ENCODE data around the gene RIPK4. TPM values are rescaled to one million over a fixed set of nuclear protein-coding genes. Genes with fewer than 3 reads are reported as not detected.

The RIPK4 gene
- total and polyA plus RNA-seq, 2 of the 13 experiments (the other 11 are each of a cell fraction or from before 2014, with no cell fraction given): 3.1 to 4.9 TPM

DNA sequence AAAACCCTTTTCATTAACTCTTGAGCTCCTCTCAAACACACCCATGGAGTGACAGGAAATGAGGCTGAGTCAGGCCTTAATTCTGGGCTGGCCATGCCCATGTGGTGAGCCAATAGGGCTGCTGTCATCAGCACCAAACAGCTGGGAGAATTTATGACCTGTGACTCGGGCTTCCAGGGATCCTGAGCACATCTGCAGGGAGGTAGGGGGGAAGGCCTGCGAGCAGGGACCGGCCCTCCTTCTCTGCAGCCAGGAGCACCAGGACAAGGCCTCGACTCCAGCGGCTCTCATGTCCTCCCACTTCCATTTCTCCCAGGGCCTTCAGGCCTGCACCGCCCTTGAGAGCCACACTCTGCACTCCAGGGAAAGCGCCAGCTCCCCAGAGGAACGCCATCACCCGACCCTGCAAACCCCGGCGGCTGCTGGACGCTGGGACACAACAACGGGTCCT lies 14.6 kb downstream of the RIPK4 start:
- TF ChIP-seq ZNF263 (CRISPR knock-in tag; IDR thresholded peaks at IDR 0.05): 0 out of 2 replicates have a peak, but pooled peaks have one; percentile 22
- TF ChIP-seq ZBTB38 (CRISPR knock-in tag; IDR thresholded peaks at IDR 0.05): peak; percentile 29; the same call in 1 of the 2 replicates
- TF ChIP-seq, protein P1, sequence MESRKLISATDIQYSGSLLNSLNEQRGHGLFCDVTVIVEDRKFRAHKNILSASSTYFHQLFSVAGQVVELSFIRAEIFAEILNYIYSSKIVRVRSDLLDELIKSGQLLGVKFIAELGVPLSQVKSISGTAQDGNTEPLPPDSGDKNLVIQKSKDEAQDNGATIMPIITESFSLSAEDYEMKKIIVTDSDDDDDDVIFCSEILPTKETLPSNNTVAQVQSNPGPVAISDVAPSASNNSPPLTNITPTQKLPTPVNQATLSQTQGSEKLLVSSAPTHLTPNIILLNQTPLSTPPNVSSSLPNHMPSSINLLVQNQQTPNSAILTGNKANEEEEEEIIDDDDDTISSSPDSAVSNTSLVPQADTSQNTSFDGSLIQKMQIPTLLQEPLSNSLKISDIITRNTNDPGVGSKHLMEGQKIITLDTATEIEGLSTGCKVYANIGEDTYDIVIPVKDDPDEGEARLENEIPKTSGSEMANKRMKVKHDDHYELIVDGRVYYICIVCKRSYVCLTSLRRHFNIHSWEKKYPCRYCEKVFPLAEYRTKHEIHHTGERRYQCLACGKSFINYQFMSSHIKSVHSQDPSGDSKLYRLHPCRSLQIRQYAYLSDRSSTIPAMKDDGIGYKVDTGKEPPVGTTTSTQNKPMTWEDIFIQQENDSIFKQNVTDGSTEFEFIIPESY (CRISPR knock-in tag; IDR thresholded peaks at IDR 0.05): peak; percentile 39; the same call in 1 of the 2 replicates
- TF ChIP-seq, protein P2, sequence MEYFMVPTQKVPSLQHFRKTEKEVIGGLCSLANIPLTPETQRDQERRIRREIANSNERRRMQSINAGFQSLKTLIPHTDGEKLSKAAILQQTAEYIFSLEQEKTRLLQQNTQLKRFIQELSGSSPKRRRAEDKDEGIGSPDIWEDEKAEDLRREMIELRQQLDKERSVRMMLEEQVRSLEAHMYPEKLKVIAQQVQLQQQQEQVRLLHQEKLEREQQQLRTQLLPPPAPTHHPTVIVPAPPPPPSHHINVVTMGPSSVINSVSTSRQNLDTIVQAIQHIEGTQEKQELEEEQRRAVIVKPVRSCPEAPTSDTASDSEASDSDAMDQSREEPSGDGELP (IDR thresholded peaks at IDR 0.05; ENCODE audit: borderline replicate concordance, low read depth): peak; percentile 42; the same call in 1 of the 2 replicates
- TF ChIP-seq, protein P3, sequence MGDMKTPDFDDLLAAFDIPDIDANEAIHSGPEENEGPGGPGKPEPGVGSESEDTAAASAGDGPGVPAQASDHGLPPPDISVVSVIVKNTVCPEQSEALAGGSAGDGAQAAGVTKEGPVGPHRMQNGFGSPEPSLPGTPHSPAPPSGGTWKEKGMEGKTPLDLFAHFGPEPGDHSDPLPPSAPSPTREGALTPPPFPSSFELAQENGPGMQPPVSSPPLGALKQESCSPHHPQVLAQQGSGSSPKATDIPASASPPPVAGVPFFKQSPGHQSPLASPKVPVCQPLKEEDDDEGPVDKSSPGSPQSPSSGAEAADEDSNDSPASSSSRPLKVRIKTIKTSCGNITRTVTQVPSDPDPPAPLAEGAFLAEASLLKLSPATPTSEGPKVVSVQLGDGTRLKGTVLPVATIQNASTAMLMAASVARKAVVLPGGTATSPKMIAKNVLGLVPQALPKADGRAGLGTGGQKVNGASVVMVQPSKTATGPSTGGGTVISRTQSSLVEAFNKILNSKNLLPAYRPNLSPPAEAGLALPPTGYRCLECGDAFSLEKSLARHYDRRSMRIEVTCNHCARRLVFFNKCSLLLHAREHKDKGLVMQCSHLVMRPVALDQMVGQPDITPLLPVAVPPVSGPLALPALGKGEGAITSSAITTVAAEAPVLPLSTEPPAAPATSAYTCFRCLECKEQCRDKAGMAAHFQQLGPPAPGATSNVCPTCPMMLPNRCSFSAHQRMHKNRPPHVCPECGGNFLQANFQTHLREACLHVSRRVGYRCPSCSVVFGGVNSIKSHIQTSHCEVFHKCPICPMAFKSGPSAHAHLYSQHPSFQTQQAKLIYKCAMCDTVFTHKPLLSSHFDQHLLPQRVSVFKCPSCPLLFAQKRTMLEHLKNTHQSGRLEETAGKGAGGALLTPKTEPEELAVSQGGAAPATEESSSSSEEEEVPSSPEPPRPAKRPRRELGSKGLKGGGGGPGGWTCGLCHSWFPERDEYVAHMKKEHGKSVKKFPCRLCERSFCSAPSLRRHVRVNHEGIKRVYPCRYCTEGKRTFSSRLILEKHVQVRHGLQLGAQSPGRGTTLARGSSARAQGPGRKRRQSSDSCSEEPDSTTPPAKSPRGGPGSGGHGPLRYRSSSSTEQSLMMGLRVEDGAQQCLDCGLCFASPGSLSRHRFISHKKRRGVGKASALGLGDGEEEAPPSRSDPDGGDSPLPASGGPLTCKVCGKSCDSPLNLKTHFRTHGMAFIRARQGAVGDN (CRISPR knock-in tag; IDR thresholded peaks at IDR 0.05): peak; percentile 22; the same call in 1 of the 2 replicates
- no peak for TF ChIP-seq PAWR (CRISPR knock-in tag; IDR thresholded peaks at IDR 0.05; ENCODE audit: borderline replicate concordance)
- TF ChIP-seq ZNF652 (CRISPR knock-in tag; IDR thresholded peaks at IDR 0.05; ENCODE audit: borderline replicate concordance, low read depth): 0 out of 2 replicates have a peak, but pooled peaks have one; percentile 5
- TF ChIP-seq KMT2A (CRISPR knock-in tag; IDR thresholded peaks at IDR 0.05): no peak
- TF ChIP-seq FOSL2 (CRISPR knock-in tag; IDR thresholded peaks at IDR 0.05): 0 out of 2 replicates have a peak, but pooled peaks have one; percentile 35
- Histone ChIP-seq H3K36me3 (replicated peaks in 1 of 2; ENCODE audit: control insufficient read depth in 1 of 2, insufficient read depth in 2 of 2, low read length in 2 of 2) (peaks cover 31 to 57% of the 10 kb centered on the region in 2 experiments), H3K4me2 (ENCODE audit: low read depth, low read length) (peak overlapping the region; percentile 36; the same call in 1 of the 2 replicates), H3K4me3 (replicated peaks in 1 of 3; ENCODE audit: insufficient read depth in 1 of 3, low read depth in 2 of 3, low read length in 3 of 3) (peak overlapping the region in 1 of 3 experiments; percentile 5; a peak in 1 of 6 replicates), H3K27me3 (ENCODE audit: control insufficient read depth in 1 of 2, insufficient read depth in 2 of 2, low read length in 2 of 2) (no peaks in the 10 kb centered on the region), H3K9me3 (ENCODE audit: low read length) (no peaks in the 10 kb centered on the region), H3K79me2 (ENCODE audit: insufficient read depth, low read length) (peaks cover 14% of the 10 kb centered on the region), H3K4me1 (ENCODE audit: insufficient read depth, low read length) (peaks cover 45% of the 10 kb centered on the region), H3K9ac (ENCODE audit: insufficient read depth, low read depth, low read length) (no peak overlapping the region), H3K27ac (ENCODE audit: extremely low read length, insufficient read depth, low read length) (peak overlapping the region; percentile 45), H4K20me1 (ENCODE audit: insufficient read depth, low read length) (peaks cover 52% of the 10 kb centered on the region; the same call in 1 of the 2 replicates), H2AFZ (ENCODE audit: low read length) (no peak overlapping the region)
- WGBS (ENCODE audit: low lambda C conversion rate): 90% methylated on average over 9 of the region's 13 CpGs
- no peak; the same call in 2 of the 3 replicates for ATAC-seq
- intact Hi-C loops (cut with micrococcal nuclease; ENCODE audit: unreplicated experiment): no loop called here
- ChIA-PET CTCF (ENCODE audit: low intra/inter-chr PET ratio, low total read pairs) (no interaction called here), POLR2A (interaction anchor here (0.8 to 4.4 kb wide), 5 partner anchors 9 to 36 kb away, joined by 3 to 35 read pairs (median 13); partner anchors contain the start of gene RIPK4)
- DNase-seq (ENCODE audit: low spot score): no peak
- BruUV-seq (replicated peaks): no TSS peak
- in situ Hi-C loops (cut with HindIII; ENCODE audit: extremely low pct_ligation_motif_present, low pct_unique_long_range_greater_than_20kb): no loop called here
- FAIRE-seq: no peak
